GM19467 (cell line): ENCODE data around the gene HACE1.
A peak's percentile ranks its signal among the peaks of the same experiment; 100 is the strongest.
"Not testable (repeated sequence)": the region's sequence is repeated elsewhere in the genome, so short reads cannot be mapped to it uniquely, and the experiment has no call there.

ENCODE experiments used
- ATAC-seq: cut with Tn5 transposase; IDR thresholded peaks from one replicate; pipeline ENCODE4 v1.9.1; 2021; ENCODE audit warnings: mild to moderate bottlenecking, moderate library complexity; ENCODE audit not compliant: unreplicated experiment

HACE1 gene

GRCh38 chr6:104835782-104836181, 23.9 kb downstream of the HACE1 start:
- no peak for ATAC-seq

GRCh38 chr6:104829183-104829958, 30.3 kb downstream of the HACE1 start:
- no peak for ATAC-seq

GRCh38 chr6:104828478-104828877, 31.2 kb downstream of the HACE1 start:
- no peak for ATAC-seq

- not testable (repeated sequence) for ATAC-seq
Observed at GRCh38 chr6:104820820-104821219, 38.9 kb downstream of the HACE1 start.

GRCh38 chr6:104816125-104816524, 43.6 kb downstream of the HACE1 start:
- ATAC-seq, result no peak

- ATAC-seq, result no peak
Observed at GRCh38 chr6:104814743-104815142, 45.0 kb downstream of the HACE1 start.

- no peak for ATAC-seq
Observed at GRCh38 chr6:104813552-104813951, 46.2 kb downstream of the HACE1 start.

GRCh38 chr6:104809116-104809515, 50.6 kb downstream of the HACE1 start:
- no peak for ATAC-seq

GRCh38 chr6:104805335-104805734, 54.4 kb downstream of the HACE1 start:
- not testable (repeated sequence) for ATAC-seq

- no peak for ATAC-seq
Observed at GRCh38 chr6:104799134-104799657, 60.5 kb downstream of the HACE1 start.

- ATAC-seq, result no peak
Observed at GRCh38 chr6:104796031-104796785, 63.5 kb downstream of the HACE1 start.

GRCh38 chr6:104795363-104795762, 64.4 kb downstream of the HACE1 start:
- ATAC-seq, result no peak

GRCh38 chr6:104789770-104790190, 69.9 kb downstream of the HACE1 start:
- ATAC-seq, result peak; percentile 79

- no peak for ATAC-seq
Observed at GRCh38 chr6:104788400-104788799, 71.3 kb downstream of the HACE1 start.

GRCh38 chr6:104787305-104787704, 72.4 kb downstream of the HACE1 start:
- no peak for ATAC-seq

- ATAC-seq, result no peak
Observed at GRCh38 chr6:104784884-104785283, 74.8 kb downstream of the HACE1 start.

- ATAC-seq, result peak; percentile 85
Observed at GRCh38 chr6:104771258-104771832, 88.4 kb downstream of the HACE1 start.

GRCh38 chr6:104768906-104769305, 90.8 kb downstream of the HACE1 start:
- no peak for ATAC-seq

- no peak for ATAC-seq
Observed at GRCh38 chr6:104766595-104766994, 93.1 kb downstream of the HACE1 start.

GRCh38 chr6:104754788-104755409, 104.8 kb downstream of the HACE1 start:
- no peak for ATAC-seq

GRCh38 chr6:104753251-104753650, 106.5 kb downstream of the HACE1 start:
- no peak for ATAC-seq
